Parathyroid adenoma (tissue), 2 donors: ENCODE results near the gene FYN.
A peak's percentile ranks its signal among the peaks of the same experiment; 100 is the strongest.

Experiments used
- H2AFZ ChIP-seq: fragments of 300-600 bp; sonication (generic); one replicate; pipeline ENCODE4 v1.7.0; 2017; ENCODE audit warnings: antibody characterized with exemption, mild to moderate bottlenecking
- H3K27ac ChIP-seq: fragments of 300-600 bp; sonication (generic); one replicate; pipeline ENCODE4 v1.7.0; 2017
- H3K27me3 ChIP-seq: fragments of 300-600 bp; sonication (generic); one replicate; pipeline ENCODE4 v1.7.0; 2017; ENCODE audit warnings: low read length; ENCODE audit not compliant: control insufficient read depth, insufficient read depth
- H3K36me3 ChIP-seq: fragments of 300-600 bp; sonication (generic); one replicate; pipeline ENCODE4 v1.7.0; 2017; ENCODE audit warnings: low read length; ENCODE audit not compliant: control insufficient read depth, insufficient read depth
- H3K4me1 ChIP-seq: fragments of 300-600 bp; sonication (generic); one replicate; pipeline ENCODE4 v1.7.0; 2017; ENCODE audit warnings: control low read depth
- H3K4me2 ChIP-seq: fragments of 300-600 bp; sonication (generic); one replicate; pipeline ENCODE4 v1.7.0; 2017; ENCODE audit warnings: low read length
- H3K4me3 ChIP-seq: fragments of 300-600 bp; sonication (generic); one replicate; pipeline ENCODE4 v1.7.0; 2017; ENCODE audit warnings: low read depth, low read length
- H3K79me2 ChIP-seq: fragments of 300-600 bp; sonication (generic); one replicate; pipeline ENCODE4 v1.7.0; 2017; ENCODE audit warnings: control low read depth
- H3K9ac ChIP-seq: fragments of 300-600 bp; sonication (generic); one replicate; pipeline ENCODE4 v1.7.0; 2017; ENCODE audit warnings: mild to moderate bottlenecking
- H3K9me3 ChIP-seq: fragments of 300-600 bp; sonication (generic); one replicate; pipeline ENCODE4 v1.7.0; 2017; ENCODE audit warnings: low read length; ENCODE audit not compliant: control insufficient read depth
- TF ChIP-seq, protein P1 (sequence below): fragments of 300-600 bp; sonication (generic); IDR thresholded peaks from one replicate; pipeline ENCODE4 v1.7.0; 2017; ENCODE audit warnings: antibody characterized with exemption, mild to moderate bottlenecking
- donor health status: primary hyperparathyroidism.

FYN gene

DNA sequence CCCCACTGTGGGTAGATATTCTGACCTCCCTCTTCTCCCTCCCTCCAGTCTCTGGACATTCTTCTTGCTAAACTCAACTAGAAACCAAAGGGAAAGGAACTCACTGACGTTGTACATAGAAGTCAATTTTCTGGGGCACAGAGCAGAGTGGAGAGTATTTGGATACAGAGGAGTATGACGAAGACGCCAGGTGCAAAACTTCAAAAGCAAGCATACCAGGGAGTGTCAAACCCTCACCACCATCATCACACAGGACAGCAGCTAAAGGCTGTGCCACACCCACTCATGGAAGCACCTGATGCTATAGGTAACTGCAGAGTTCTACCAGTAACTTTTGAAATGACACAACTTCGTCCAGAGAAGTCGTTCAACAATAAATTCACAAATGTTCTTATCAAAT lies 64.8 kb downstream of the FYN start:
- Histone ChIP-seq H3K36me3 (no peaks in the 10 kb centered on the region), H3K4me3 (no peak overlapping the region), H3K9ac (no peak overlapping the region), H3K4me2 (no peak overlapping the region), H3K79me2 (peaks cover 2% of the 10 kb centered on the region), H2AFZ (no peak overlapping the region), H3K27ac (no peak overlapping the region), H3K9me3 (no peaks in the 10 kb centered on the region), H3K27me3 (no peaks in the 10 kb centered on the region), H3K4me1 (peaks cover 36% of the 10 kb centered on the region)
- TF ChIP-seq, protein P1, sequence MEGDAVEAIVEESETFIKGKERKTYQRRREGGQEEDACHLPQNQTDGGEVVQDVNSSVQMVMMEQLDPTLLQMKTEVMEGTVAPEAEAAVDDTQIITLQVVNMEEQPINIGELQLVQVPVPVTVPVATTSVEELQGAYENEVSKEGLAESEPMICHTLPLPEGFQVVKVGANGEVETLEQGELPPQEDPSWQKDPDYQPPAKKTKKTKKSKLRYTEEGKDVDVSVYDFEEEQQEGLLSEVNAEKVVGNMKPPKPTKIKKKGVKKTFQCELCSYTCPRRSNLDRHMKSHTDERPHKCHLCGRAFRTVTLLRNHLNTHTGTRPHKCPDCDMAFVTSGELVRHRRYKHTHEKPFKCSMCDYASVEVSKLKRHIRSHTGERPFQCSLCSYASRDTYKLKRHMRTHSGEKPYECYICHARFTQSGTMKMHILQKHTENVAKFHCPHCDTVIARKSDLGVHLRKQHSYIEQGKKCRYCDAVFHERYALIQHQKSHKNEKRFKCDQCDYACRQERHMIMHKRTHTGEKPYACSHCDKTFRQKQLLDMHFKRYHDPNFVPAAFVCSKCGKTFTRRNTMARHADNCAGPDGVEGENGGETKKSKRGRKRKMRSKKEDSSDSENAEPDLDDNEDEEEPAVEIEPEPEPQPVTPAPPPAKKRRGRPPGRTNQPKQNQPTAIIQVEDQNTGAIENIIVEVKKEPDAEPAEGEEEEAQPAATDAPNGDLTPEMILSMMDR = no peak

DNA sequence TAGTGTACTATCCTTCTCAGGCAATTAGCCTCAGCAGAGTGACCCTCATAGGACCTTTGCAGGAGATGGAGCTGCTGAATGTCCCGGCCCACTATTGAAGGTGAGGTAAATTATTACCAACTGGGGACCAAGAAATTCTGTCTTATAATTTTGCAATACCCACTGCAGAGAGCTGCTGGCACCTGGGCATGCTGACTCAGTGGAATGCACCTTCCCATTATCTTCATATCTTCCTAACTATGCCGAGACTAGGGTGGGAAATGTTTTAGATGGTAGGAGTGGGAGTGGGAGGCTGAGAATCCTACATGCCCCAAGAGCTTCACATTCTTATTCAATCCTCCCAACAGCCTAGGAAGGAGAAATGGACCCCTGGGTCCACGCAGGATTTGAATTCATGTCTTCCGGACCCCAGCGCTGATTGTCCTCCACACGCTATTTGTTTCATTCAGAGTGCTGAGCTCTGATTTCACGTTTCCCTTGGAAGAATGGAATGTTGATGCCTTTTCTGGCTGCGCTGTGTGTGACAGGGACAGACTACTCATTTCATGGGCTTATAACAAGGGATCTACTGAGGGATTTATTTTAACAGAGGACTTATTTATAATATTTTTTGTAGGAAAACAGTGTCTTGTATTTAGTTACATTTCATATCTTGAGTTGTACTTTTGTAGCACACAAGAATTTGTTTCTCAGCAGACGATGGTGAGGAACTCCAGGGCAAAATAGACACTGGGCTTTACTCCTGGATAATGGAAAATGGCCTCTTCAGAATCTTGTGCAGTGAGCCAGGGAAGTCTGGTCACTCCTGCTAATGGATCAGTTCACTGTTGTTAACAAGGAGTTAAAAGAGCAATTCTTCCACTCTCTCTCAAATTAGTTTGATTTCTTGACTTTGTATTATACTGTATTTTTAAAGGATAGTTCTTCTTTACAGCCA lies 66.4 kb downstream of the FYN start:
- Histone ChIP-seq H3K27me3 (no peaks in the 10 kb centered on the region), H3K36me3 (no peaks in the 10 kb centered on the region), H3K27ac (peak overlapping the region; percentile 7), H3K79me2 (peaks cover 2% of the 10 kb centered on the region), H3K9ac (no peak overlapping the region), H3K4me1 (peaks cover 31% of the 10 kb centered on the region), H2AFZ (peak overlapping the region; percentile 16), H3K4me2 (no peak overlapping the region), H3K9me3 (no peaks in the 10 kb centered on the region), H3K4me3 (no peak overlapping the region)
- TF ChIP-seq, protein P1 = no peak

- Histone ChIP-seq H3K9ac (no peak overlapping the region), H3K79me2 (peaks cover 8% of the 10 kb centered on the region), H3K27ac (no peak overlapping the region), H3K9me3 (no peaks in the 10 kb centered on the region), H3K4me2 (no peak overlapping the region), H3K4me3 (no peak overlapping the region), H3K36me3 (no peaks in the 10 kb centered on the region), H3K27me3 (no peaks in the 10 kb centered on the region), H3K4me1 (peaks cover 25% of the 10 kb centered on the region), H2AFZ (peak overlapping the region; percentile 16)
- TF ChIP-seq, protein P1 = no peak
Observed at GRCh38 chr6:111806165-111806547, 67.1 kb downstream of the FYN start.

GRCh38 chr6:111805511-111806164 lies 67.6 kb downstream of the FYN start:
- TF ChIP-seq, protein P1 = no peak
- no peak overlapping the region for H3K4me2 ChIP-seq
- peaks cover 14% of the 10 kb centered on the region for H3K79me2 ChIP-seq
- H3K9ac ChIP-seq = no peak overlapping the region
- H3K4me1 ChIP-seq = peaks cover 19% of the 10 kb centered on the region
- no peaks in the 10 kb centered on the region for H3K27me3 ChIP-seq
- no peak overlapping the region for H3K4me3 ChIP-seq
- no peak overlapping the region for H2AFZ ChIP-seq
- H3K36me3 ChIP-seq = no peaks in the 10 kb centered on the region
- no peaks in the 10 kb centered on the region for H3K9me3 ChIP-seq
- no peak overlapping the region for H3K27ac ChIP-seq
